Thoracic aorta (tissue), 2 donors: ENCODE data around the gene SPATA22. TPM values are rescaled to one million over a fixed set of nuclear protein-coding genes. Genes with fewer than 3 reads are reported as not detected.
"Not testable (repeated sequence)": the region's sequence is repeated elsewhere in the genome, so short reads cannot be mapped to it uniquely, and the experiment has no call there.

Source experiments
- ATAC-seq: fragments of 150-250 bp; one replicate; pipeline ENCODE4 v1.8.0; 2017; ENCODE audit warnings: low read depth; ENCODE audit not compliant: insufficient number of reproducible peaks, low FRiP score
- DNase-seq: peaks from one replicate; pipeline ENCODE4 v3.0.0-alpha.2; 2020; ENCODE audit warnings: low spot score
- H3K27ac ChIP-seq, 2 donors: fragments of 200-600 bp; sonication (generic); 1 replicate in 1 of 2; 2 replicates in 1 of 2; pipeline ENCODE4 v1.5.1; 2016; ENCODE audit warnings: mild to moderate bottlenecking in 2 of 2, moderate library complexity in 2 of 2
- H3K27me3 ChIP-seq: fragments of 200-600 bp; sonication (generic); replicated peaks from 2 replicates; pipeline ENCODE4 v1.6.0; 2016; ENCODE audit warnings: mild to moderate bottlenecking; ENCODE audit not compliant: insufficient read depth
- H3K36me3 ChIP-seq: fragments of 200-600 bp; sonication (generic); one replicate; pipeline ENCODE4 v1.5.1; 2016
- H3K4me1 ChIP-seq, 2 donors: fragments of 200-600 bp; sonication (generic); 1 replicate in 1 of 2; 2 replicates in 1 of 2; pipeline versions ENCODE4 v1.5.1 to v1.6.0; 2016; ENCODE audit warnings: low read depth in 2 of 2, mild to moderate bottlenecking in 1 of 2; ENCODE audit not compliant: control insufficient read depth in 1 of 2
- H3K4me3 ChIP-seq: fragments of 200-600 bp; sonication (generic); 2 replicates; pipeline ENCODE4 v1.5.1; 2016; ENCODE audit warnings: mild to moderate bottlenecking
- H3K9me3 ChIP-seq: fragments of 200-600 bp; sonication (generic); 2 replicates; pipeline ENCODE4 v1.5.1; 2016
- CTCF ChIP-seq: fragments of 200-600 bp; sonication (generic); IDR thresholded peaks from one replicate; pipeline ENCODE4 v1.5.1; 2019; ENCODE audit warnings: antibody characterized with exemption
- total RNA-seq, 2 donors: library from RNA; depleted of rRNA; stranded (reverse); fragments of >200 nt; gene quantifications; one replicate each; pipeline versions ENCODE4 v1.1.0 to v1.2.3, GENCODE V29; 2016

Gene SPATA22
- not detected for total RNA-seq

GRCh38 chr17:3471599-3471998 is at the start of gene SPATA22:
TSS of gene SPATA22 (minus strand) at chr17:3471819. CDS start at chr17:3469325, 2,494 bp downstream.
- H3K27me3 ChIP-seq: no peaks in the 10 kb centered on the region
- no peak within 1 kb of the TSS for H3K4me3 ChIP-seq
- no peak for ATAC-seq
- H3K9me3 ChIP-seq: no peaks in the 10 kb centered on the region
- no peak for TF ChIP-seq CTCF
- H3K4me1 ChIP-seq: no peaks in the 10 kb centered on the region
- DNase-seq: no peak
- H3K36me3 ChIP-seq: no peaks in the 10 kb centered on the region
- H3K27ac ChIP-seq: no peak within 1 kb of the TSS

GRCh38 chr17:3519472-3519871 is 47.9 kb upstream of the SPATA22 start:
- not testable (repeated sequence) for H3K4me1 ChIP-seq, ATAC-seq, H3K4me3 ChIP-seq, H3K36me3 ChIP-seq, H3K27me3 ChIP-seq, DNase-seq, H3K9me3 ChIP-seq, H3K27ac ChIP-seq

GRCh38 chr17:3514873-3515272 is 43.3 kb upstream of the SPATA22 start:
- ATAC-seq (no peak), DNase-seq (no peak)
- H3K4me3 ChIP-seq: no peak overlapping the region
- H3K9me3 ChIP-seq: no peaks in the 10 kb centered on the region
- H3K36me3 ChIP-seq: no peaks in the 10 kb centered on the region
- H3K27me3 ChIP-seq: no peaks in the 10 kb centered on the region
- TF ChIP-seq CTCF: no peak
- H3K27ac ChIP-seq: no peak overlapping the region
- peaks cover 7 to 17% of the 10 kb centered on the region in 2 donors for H3K4me1 ChIP-seq

GRCh38 chr17:3514167-3514566 is 42.5 kb upstream of the SPATA22 start:
- DNase-seq, H3K27me3 ChIP-seq, ATAC-seq, H3K36me3 ChIP-seq, H3K4me3 ChIP-seq, H3K9me3 ChIP-seq, H3K27ac ChIP-seq: not testable (repeated sequence)
- H3K4me1 ChIP-seq: peaks cover 7 to 17% of the 10 kb centered on the region in 2 donors

GRCh38 chr17:3513305-3514035 is 41.9 kb upstream of the SPATA22 start:
- no peak for ATAC-seq
- no peaks in the 10 kb centered on the region for H3K27me3 ChIP-seq
- H3K27ac ChIP-seq: peak overlapping the region in 1 of 2 donors; percentile 56

More at GRCh38 chr17:3513305-3514035, 41.9 kb upstream of the SPATA22 start:
- Histone ChIP-seq H3K4me3 (peak overlapping the region; percentile 31), H3K4me1 (peaks cover 7 to 17% of the 10 kb centered on the region in 2 donors), H3K9me3 (no peaks in the 10 kb centered on the region), H3K36me3 (no peaks in the 10 kb centered on the region)
- TF ChIP-seq CTCF: no peak
- no peak for DNase-seq
